Liver (tissue), 9 donors: ENCODE data around the gene BHLHE23. TPM values are rescaled to one million over a fixed set of nuclear protein-coding genes. Genes with fewer than 3 reads are reported as not detected.

Experiments used
- DNase-seq: peaks from one replicate; pipeline ENCODE4 v3.0.0-alpha.2; 2017; ENCODE audit warnings: low spot score
- H3K27ac ChIP-seq, 2 donors: one replicate each; pipeline ENCODE4 v1.7.0; 2013; ENCODE audit warnings: inconsistent platforms in 2 of 2, low read length in 2 of 2, control low read depth in 1 of 2, low read depth in 1 of 2, mild to moderate bottlenecking in 1 of 2
- H3K27me3 ChIP-seq, 4 donors: one replicate each; pipeline versions ENCODE4 v1.6.1 to v1.7.0; 2013; ENCODE audit warnings: low read length in 3 of 4, inconsistent platforms in 1 of 4, mild to moderate bottlenecking in 1 of 4, moderate library complexity in 1 of 4; ENCODE audit not compliant: control insufficient read depth in 4 of 4, insufficient read depth in 4 of 4
- H3K36me3 ChIP-seq, 4 donors: one replicate each; pipeline versions ENCODE4 v1.6.1 to v1.7.0; 2013; ENCODE audit warnings: low read length in 3 of 4, mild to moderate bottlenecking in 3 of 4, low read depth in 1 of 4, moderate library complexity in 1 of 4; ENCODE audit not compliant: control insufficient read depth in 4 of 4, insufficient read depth in 3 of 4
- H3K4me1 ChIP-seq, 4 donors: one replicate each; pipeline versions ENCODE4 v1.6.1 to v1.7.0; 2013; ENCODE audit warnings: low read length in 3 of 4, mild to moderate bottlenecking in 3 of 4, moderate library complexity in 1 of 4; ENCODE audit not compliant: control insufficient read depth in 4 of 4, insufficient read depth in 4 of 4
- H3K4me3 ChIP-seq, 3 donors: one replicate each; pipeline versions ENCODE4 v1.6.1 to v1.7.0; 2013; ENCODE audit warnings: low read length in 3 of 3, control low read depth in 1 of 3, low read depth in 1 of 3, mild to moderate bottlenecking in 1 of 3
- H3K9ac ChIP-seq, 2 donors: one replicate each; pipeline ENCODE4 v1.7.0; 2013; ENCODE audit warnings: low read length in 2 of 2, mild to moderate bottlenecking in 2 of 2, moderate library complexity in 2 of 2, control low read depth in 1 of 2, low read depth in 1 of 2
- H3K9me3 ChIP-seq, 4 donors: one replicate each; pipeline versions ENCODE4 v1.6.1 to v1.7.0; 2013; ENCODE audit warnings: low read length in 3 of 4; ENCODE audit not compliant: control insufficient read depth in 4 of 4
- EGR1 ChIP-seq, 2 donors: IDR thresholded peaks; 2 replicates each; pipeline ENCODE4 v1.6.1; 2016 to 2018; ENCODE audit warnings: antibody characterized with exemption in 2 of 2, low read depth in 2 of 2
- FOXA1 ChIP-seq: IDR thresholded peaks from 2 replicates; pipeline ENCODE4 v1.6.1; 2016; ENCODE audit warnings: antibody characterized with exemption
- FOXA2 ChIP-seq: IDR thresholded peaks from 2 replicates; pipeline ENCODE4 v1.6.1; 2016; ENCODE audit warnings: antibody characterized with exemption
- GABPA ChIP-seq, 2 donors: IDR thresholded peaks in 1 of 2; conservative IDR thresholded peaks in 1 of 2; 2 replicates each; pipeline ENCODE4 v1.6.1; 2016; ENCODE audit warnings: antibody characterized with exemption in 2 of 2, mild to moderate bottlenecking in 1 of 2, moderate library complexity in 1 of 2
- HNF4A ChIP-seq, 2 donors: conservative IDR thresholded peaks; 2 replicates each; pipeline ENCODE4 v1.6.1; 2016; ENCODE audit warnings: antibody characterized with exemption in 2 of 2, mild to moderate bottlenecking in 2 of 2
- HNF4G ChIP-seq: IDR thresholded peaks from 2 replicates; pipeline ENCODE4 v1.6.1; 2016; ENCODE audit warnings: antibody characterized with exemption
- JUND ChIP-seq, 2 donors: IDR thresholded peaks; 2 replicates each; pipeline ENCODE4 v1.6.1; 2016; ENCODE audit warnings: antibody characterized with exemption in 2 of 2
- RXRA ChIP-seq, 2 donors: IDR thresholded peaks; 2 replicates each; pipeline ENCODE4 v1.6.1; 2017 to 2018; ENCODE audit warnings: antibody characterized with exemption in 2 of 2, mild to moderate bottlenecking in 1 of 2
- SP1 ChIP-seq: IDR thresholded peaks from 2 replicates; pipeline ENCODE4 v1.6.1; 2018; ENCODE audit warnings: antibody characterized with exemption, mild to moderate bottlenecking
- TAF1 ChIP-seq: conservative IDR thresholded peaks from 2 replicates; pipeline ENCODE4 v1.6.1; 2016; ENCODE audit warnings: antibody characterized with exemption, mild to moderate bottlenecking
- WGBS: extraction: QIAGEN DNeasy Blood & Tissue Kit; methylation state at CpG from one replicate; pipeline ENCODE4 v1.1.7; 2013; 5-methylcytosine and 5-hydroxymethylcytosine counted together
- polyA plus RNA-seq, 2 donors: library from polyadenylated mRNA; stranded (reverse) in 1 of 2; unstranded in 1 of 2; fragments of 200-250 nt in 1 of 2; fragments of >200 nt in 1 of 2; fragmentation: Nextera tagmentation in 1 of 2; extraction: Ambion mirVana in 1 of 2; gene quantifications; one replicate each; pipeline versions ENCODE4 v1.2.1 to v1.2.3, GENCODE V29; 2013 to 2015
- total RNA-seq, 2 donors: library from RNA; depleted of rRNA; stranded (reverse); fragments of >200 nt; gene quantifications; one replicate each; pipeline ENCODE4 v1.2.3, GENCODE V29; 2014
- TF ChIP-seq, protein P1 (sequence below): IDR thresholded peaks from 2 replicates; pipeline ENCODE4 v1.6.1; 2016; ENCODE audit warnings: antibody characterized with exemption
- TF ChIP-seq, protein P2 (sequence below): IDR thresholded peaks from 2 replicates; pipeline ENCODE4 v1.6.1; 2016; ENCODE audit warnings: antibody characterized with exemption
- TF ChIP-seq, protein P3 (sequence below): IDR thresholded peaks from 2 replicates; pipeline ENCODE4 v1.6.1; 2016; ENCODE audit warnings: antibody characterized with exemption, mild to moderate bottlenecking
- TF ChIP-seq, protein P4 (sequence below): IDR thresholded peaks from 2 replicates; pipeline ENCODE4 v1.6.1; 2016; ENCODE audit warnings: antibody characterized with exemption
- TF ChIP-seq, protein P5 (sequence below): fragments of 150-350 bp; IDR thresholded peaks from 2 replicates; pipeline ENCODE4 v1.5.1; 2017; ENCODE audit warnings: improper control_type of control experiment, low read depth, low read length; ENCODE audit not compliant: missing input control
- donor health status: healthy.
- donor health status: healthy.
- donor health status: healthy.
- donor health status: healthy.
- donor health status: healthy.

The BHLHE23 gene
- total and polyA plus RNA-seq, 4 donors = not detected

DNA sequence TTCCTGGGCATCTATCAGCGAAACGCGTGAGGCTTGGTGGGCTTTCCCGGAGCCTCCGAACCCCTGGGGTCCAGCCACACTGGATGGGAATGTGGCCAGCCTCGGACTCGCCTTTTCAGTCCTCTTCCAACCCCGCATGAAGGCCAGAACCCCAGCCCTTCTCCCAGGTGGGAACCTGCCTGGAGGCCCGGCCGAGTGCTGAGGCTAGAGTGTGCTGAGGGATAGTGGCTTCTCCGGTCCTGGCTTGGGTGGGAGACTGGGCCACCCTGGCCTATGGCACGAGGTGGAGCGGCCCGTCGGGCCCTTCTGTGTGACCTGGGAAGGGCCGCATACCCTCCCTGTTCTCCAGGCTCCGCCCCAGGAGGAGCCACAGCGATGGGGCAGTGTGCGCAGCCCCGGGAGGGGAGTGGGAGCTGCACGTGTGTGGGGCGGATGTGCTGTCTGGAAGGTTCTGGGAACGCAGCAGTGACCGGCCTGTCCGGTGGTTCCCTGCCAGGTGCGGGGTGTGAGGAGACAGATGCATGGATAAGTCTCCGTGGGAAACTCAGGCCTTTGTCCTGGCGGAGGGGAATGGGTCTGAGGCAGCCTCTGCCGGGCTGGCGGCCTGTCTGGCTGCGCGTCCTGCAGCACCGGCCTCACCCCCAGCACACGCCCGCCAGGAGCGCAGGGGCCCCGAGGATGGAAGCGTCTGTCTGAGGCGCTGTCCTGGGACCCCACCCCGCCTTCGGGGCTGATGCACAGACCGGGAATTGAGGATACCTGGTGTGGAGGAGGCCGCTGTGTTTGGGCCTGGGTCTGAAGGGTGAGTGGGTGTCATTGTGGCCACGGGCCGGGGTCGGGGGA is 1.1 kb upstream of the BHLHE23 start:
- Histone ChIP-seq H3K27ac (no peak overlapping the region), H3K27me3 (peaks cover 5 to 28% (median 15%) of the 10 kb centered on the region in 4 donors), H3K9me3 (no peaks in the 10 kb centered on the region), H3K4me1 (peaks cover 5 to 26% (median 14%) of the 10 kb centered on the region in 4 donors), H3K36me3 (no peaks in the 10 kb centered on the region), H3K9ac (no peak overlapping the region), H3K4me3 (no peak overlapping the region)
- 15% methylated on average over 46 of the region's 46 CpGs for WGBS
- TF ChIP-seq, protein P1, sequence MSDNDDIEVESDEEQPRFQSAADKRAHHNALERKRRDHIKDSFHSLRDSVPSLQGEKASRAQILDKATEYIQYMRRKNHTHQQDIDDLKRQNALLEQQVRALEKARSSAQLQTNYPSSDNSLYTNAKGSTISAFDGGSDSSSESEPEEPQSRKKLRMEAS = no peak
- TF ChIP-seq GABPA (IDR thresholded peaks at IDR 0.05 in 1 of 2, conservative IDR thresholded peaks at IDR 0.05 in 1 of 2) (no peak), FOXA1 (no peak), RXRA (IDR thresholded peaks at IDR 0.05) (no peak), JUND (IDR thresholded peaks at IDR 0.05) (no peak), FOXA2 (no peak), HNF4G (no peak), EGR1 (IDR thresholded peaks at IDR 0.05; ENCODE audit: low read depth in 2 of 2) (no peak), SP1 (no peak), HNF4A (conservative IDR thresholded peaks at IDR 0.05) (no peak), TAF1 (no peak)
- TF ChIP-seq, protein P2, sequence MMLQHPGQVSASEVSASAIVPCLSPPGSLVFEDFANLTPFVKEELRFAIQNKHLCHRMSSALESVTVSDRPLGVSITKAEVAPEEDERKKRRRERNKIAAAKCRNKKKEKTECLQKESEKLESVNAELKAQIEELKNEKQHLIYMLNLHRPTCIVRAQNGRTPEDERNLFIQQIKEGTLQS = no peak
- TF ChIP-seq, protein P3, sequence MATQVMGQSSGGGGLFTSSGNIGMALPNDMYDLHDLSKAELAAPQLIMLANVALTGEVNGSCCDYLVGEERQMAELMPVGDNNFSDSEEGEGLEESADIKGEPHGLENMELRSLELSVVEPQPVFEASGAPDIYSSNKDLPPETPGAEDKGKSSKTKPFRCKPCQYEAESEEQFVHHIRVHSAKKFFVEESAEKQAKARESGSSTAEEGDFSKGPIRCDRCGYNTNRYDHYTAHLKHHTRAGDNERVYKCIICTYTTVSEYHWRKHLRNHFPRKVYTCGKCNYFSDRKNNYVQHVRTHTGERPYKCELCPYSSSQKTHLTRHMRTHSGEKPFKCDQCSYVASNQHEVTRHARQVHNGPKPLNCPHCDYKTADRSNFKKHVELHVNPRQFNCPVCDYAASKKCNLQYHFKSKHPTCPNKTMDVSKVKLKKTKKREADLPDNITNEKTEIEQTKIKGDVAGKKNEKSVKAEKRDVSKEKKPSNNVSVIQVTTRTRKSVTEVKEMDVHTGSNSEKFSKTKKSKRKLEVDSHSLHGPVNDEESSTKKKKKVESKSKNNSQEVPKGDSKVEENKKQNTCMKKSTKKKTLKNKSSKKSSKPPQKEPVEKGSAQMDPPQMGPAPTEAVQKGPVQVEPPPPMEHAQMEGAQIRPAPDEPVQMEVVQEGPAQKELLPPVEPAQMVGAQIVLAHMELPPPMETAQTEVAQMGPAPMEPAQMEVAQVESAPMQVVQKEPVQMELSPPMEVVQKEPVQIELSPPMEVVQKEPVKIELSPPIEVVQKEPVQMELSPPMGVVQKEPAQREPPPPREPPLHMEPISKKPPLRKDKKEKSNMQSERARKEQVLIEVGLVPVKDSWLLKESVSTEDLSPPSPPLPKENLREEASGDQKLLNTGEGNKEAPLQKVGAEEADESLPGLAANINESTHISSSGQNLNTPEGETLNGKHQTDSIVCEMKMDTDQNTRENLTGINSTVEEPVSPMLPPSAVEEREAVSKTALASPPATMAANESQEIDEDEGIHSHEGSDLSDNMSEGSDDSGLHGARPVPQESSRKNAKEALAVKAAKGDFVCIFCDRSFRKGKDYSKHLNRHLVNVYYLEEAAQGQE = no peak
- TF ChIP-seq, protein P4, sequence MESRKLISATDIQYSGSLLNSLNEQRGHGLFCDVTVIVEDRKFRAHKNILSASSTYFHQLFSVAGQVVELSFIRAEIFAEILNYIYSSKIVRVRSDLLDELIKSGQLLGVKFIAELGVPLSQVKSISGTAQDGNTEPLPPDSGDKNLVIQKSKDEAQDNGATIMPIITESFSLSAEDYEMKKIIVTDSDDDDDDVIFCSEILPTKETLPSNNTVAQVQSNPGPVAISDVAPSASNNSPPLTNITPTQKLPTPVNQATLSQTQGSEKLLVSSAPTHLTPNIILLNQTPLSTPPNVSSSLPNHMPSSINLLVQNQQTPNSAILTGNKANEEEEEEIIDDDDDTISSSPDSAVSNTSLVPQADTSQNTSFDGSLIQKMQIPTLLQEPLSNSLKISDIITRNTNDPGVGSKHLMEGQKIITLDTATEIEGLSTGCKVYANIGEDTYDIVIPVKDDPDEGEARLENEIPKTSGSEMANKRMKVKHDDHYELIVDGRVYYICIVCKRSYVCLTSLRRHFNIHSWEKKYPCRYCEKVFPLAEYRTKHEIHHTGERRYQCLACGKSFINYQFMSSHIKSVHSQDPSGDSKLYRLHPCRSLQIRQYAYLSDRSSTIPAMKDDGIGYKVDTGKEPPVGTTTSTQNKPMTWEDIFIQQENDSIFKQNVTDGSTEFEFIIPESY = no peak
- TF ChIP-seq, protein P5, sequence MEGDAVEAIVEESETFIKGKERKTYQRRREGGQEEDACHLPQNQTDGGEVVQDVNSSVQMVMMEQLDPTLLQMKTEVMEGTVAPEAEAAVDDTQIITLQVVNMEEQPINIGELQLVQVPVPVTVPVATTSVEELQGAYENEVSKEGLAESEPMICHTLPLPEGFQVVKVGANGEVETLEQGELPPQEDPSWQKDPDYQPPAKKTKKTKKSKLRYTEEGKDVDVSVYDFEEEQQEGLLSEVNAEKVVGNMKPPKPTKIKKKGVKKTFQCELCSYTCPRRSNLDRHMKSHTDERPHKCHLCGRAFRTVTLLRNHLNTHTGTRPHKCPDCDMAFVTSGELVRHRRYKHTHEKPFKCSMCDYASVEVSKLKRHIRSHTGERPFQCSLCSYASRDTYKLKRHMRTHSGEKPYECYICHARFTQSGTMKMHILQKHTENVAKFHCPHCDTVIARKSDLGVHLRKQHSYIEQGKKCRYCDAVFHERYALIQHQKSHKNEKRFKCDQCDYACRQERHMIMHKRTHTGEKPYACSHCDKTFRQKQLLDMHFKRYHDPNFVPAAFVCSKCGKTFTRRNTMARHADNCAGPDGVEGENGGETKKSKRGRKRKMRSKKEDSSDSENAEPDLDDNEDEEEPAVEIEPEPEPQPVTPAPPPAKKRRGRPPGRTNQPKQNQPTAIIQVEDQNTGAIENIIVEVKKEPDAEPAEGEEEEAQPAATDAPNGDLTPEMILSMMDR = no peak
- DNase-seq = no peak
